ENCODE results near the gene ALAD.

The ALAD gene

GRCh38 chr9:113350937-113351336, 50.1 kb downstream of the ALAD start:
- Histone ChIP-seq H3K27ac (peak overlapping the region; percentile 67), H3K4me2 (peak overlapping the region; percentile 85), H3K4me3 (peak overlapping the region; percentile 79), H3K4me1 (peaks cover 28% of the 10 kb centered on the region), H3K36me3 (peaks cover 10% of the 10 kb centered on the region; the same call in 1 of the 2 replicates), H3K9ac (peak overlapping the region; percentile 13; the same call in 1 of the 2 replicates), H3K9me3 (no peaks in the 10 kb centered on the region), H3K27me3 (peaks cover 20% of the 10 kb centered on the region), H4K20me1 (no peaks in the 10 kb centered on the region)
- no peak for TF ChIP-seq Cebpa-rat (IDR thresholded peaks at IDR 0.05)

- peaks cover 28% of the 10 kb centered on the region for H3K4me1 ChIP-seq
- H3K27ac ChIP-seq, result peak overlapping the region; percentile 67
- no peaks in the 10 kb centered on the region for H4K20me1 ChIP-seq
- H3K9me3 ChIP-seq, result no peaks in the 10 kb centered on the region
- TF ChIP-seq Cebpa-rat (IDR thresholded peaks at IDR 0.05), result no peak
- H3K4me3 ChIP-seq, result peak overlapping the region; percentile 79
- H3K27me3 ChIP-seq, result peaks cover 20% of the 10 kb centered on the region
- peak overlapping the region; percentile 85 for H3K4me2 ChIP-seq
- H3K36me3 ChIP-seq, result peaks cover 2% of the 10 kb centered on the region; the same call in 1 of the 2 replicates
- H3K9ac ChIP-seq, result peak overlapping the region; percentile 76
These were observed 50.9 kb downstream of the ALAD start for GRCh38 chr9:113350107-113350661.

- Histone ChIP-seq H3K9ac (peak within 1 kb of the TSS; percentile 76), H3K27ac (peak within 1 kb of the TSS; percentile 67), H3K4me3 (peak within 1 kb of the TSS; percentile 79)
These were observed 51.5 kb downstream of the ALAD start, which contains the start of gene BSPRY for GRCh38 chr9:113349445-113350094. Gene BSPRY, plus strand, starts transcription at chr9:113349541. Its CDS starts 39 bp downstream, at chr9:113349580.

GRCh38 chr9:113349066-113349444, 52.0 kb downstream of the ALAD start:
- peak overlapping the region; percentile 79 for H3K4me3 ChIP-seq
- H3K4me2 ChIP-seq, result peak overlapping the region; percentile 85
- no peaks in the 10 kb centered on the region for H3K36me3 ChIP-seq
- H4K20me1 ChIP-seq, result no peaks in the 10 kb centered on the region
- TF ChIP-seq Cebpa-rat (IDR thresholded peaks at IDR 0.05), result no peak
- peaks cover 20% of the 10 kb centered on the region for H3K27me3 ChIP-seq
- no peak overlapping the region for H3K27ac ChIP-seq
- peaks cover 34% of the 10 kb centered on the region for H3K4me1 ChIP-seq
- H3K9ac ChIP-seq, result no peak overlapping the region
- no peaks in the 10 kb centered on the region for H3K9me3 ChIP-seq

More at GRCh38 chr9:113349445-113350094, 51.5 kb downstream of the ALAD start, which contains the start of gene BSPRY:
- peaks cover 20% of the 10 kb centered on the region for H3K27me3 ChIP-seq
- H3K36me3 ChIP-seq, result no peaks in the 10 kb centered on the region
- H3K4me2 ChIP-seq, result peak within 1 kb of the TSS; percentile 85
- H3K4me1 ChIP-seq, result peaks cover 29% of the 10 kb centered on the region
- H3K9me3 ChIP-seq, result no peaks in the 10 kb centered on the region
- TF ChIP-seq Cebpa-rat (IDR thresholded peaks at IDR 0.05), result no peak
- H4K20me1 ChIP-seq, result no peaks in the 10 kb centered on the region

- Histone ChIP-seq H3K4me3 (no peak overlapping the region), H3K27me3 (peaks cover 20% of the 10 kb centered on the region), H3K9me3 (no peaks in the 10 kb centered on the region), H3K36me3 (no peaks in the 10 kb centered on the region), H3K4me1 (peaks cover 40% of the 10 kb centered on the region), H3K27ac (no peak overlapping the region), H3K4me2 (no peak overlapping the region), H4K20me1 (no peaks in the 10 kb centered on the region), H3K9ac (no peak overlapping the region)
- no peak for TF ChIP-seq Cebpa-rat (IDR thresholded peaks at IDR 0.05)
These were observed 52.6 kb downstream of the ALAD start for GRCh38 chr9:113348437-113348836.

- Histone ChIP-seq H3K36me3 (no peaks in the 10 kb centered on the region), H3K9me3 (no peaks in the 10 kb centered on the region), H3K27ac (no peak overlapping the region), H3K4me3 (no peak overlapping the region), H3K4me2 (no peak overlapping the region), H3K9ac (no peak overlapping the region), H4K20me1 (no peaks in the 10 kb centered on the region), H3K27me3 (peaks cover 20% of the 10 kb centered on the region), H3K4me1 (peaks cover 25% of the 10 kb centered on the region)
- no peak for TF ChIP-seq Cebpa-rat (IDR thresholded peaks at IDR 0.05)
These were observed 55.4 kb downstream of the ALAD start for GRCh38 chr9:113345671-113346070.

GRCh38 chr9:113345190-113345589, 55.9 kb downstream of the ALAD start:
- no peaks in the 10 kb centered on the region for H3K36me3 ChIP-seq
- no peak overlapping the region for H3K9ac ChIP-seq
- H3K4me1 ChIP-seq, result peaks cover 24% of the 10 kb centered on the region
- H3K4me2 ChIP-seq, result no peak overlapping the region
- no peak overlapping the region for H3K27ac ChIP-seq
- no peak for TF ChIP-seq Cebpa-rat (IDR thresholded peaks at IDR 0.05)
- no peak overlapping the region for H3K4me3 ChIP-seq
- H3K27me3 ChIP-seq, result peaks cover 15% of the 10 kb centered on the region
- no peaks in the 10 kb centered on the region for H4K20me1 ChIP-seq
- H3K9me3 ChIP-seq, result no peaks in the 10 kb centered on the region

GRCh38 chr9:113343732-113344231, 57.3 kb downstream of the ALAD start:
- no peaks in the 10 kb centered on the region for H3K36me3 ChIP-seq
- no peak overlapping the region for H3K4me3 ChIP-seq
- peaks cover 27% of the 10 kb centered on the region for H3K4me1 ChIP-seq
- H3K4me2 ChIP-seq, result peak overlapping the region; percentile 41
- H4K20me1 ChIP-seq, result no peaks in the 10 kb centered on the region
- H3K27ac ChIP-seq, result peak overlapping the region; percentile 50
- H3K9ac ChIP-seq, result no peak overlapping the region
- no peak for TF ChIP-seq Cebpa-rat (IDR thresholded peaks at IDR 0.05)
- no peaks in the 10 kb centered on the region for H3K9me3 ChIP-seq
- peaks cover under 1% of the 10 kb centered on the region; the same call in 1 of the 2 replicates for H3K27me3 ChIP-seq

- H3K27ac ChIP-seq, result no peak overlapping the region
- no peaks in the 10 kb centered on the region for H3K36me3 ChIP-seq
- no peaks in the 10 kb centered on the region for H3K9me3 ChIP-seq
- no peaks in the 10 kb centered on the region for H3K27me3 ChIP-seq
- no peak overlapping the region for H3K4me3 ChIP-seq
- no peaks in the 10 kb centered on the region for H4K20me1 ChIP-seq
- H3K4me2 ChIP-seq, result no peak overlapping the region
- H3K4me1 ChIP-seq, result peaks cover 27% of the 10 kb centered on the region
- H3K9ac ChIP-seq, result no peak overlapping the region
- no peak for TF ChIP-seq Cebpa-rat (IDR thresholded peaks at IDR 0.05)
These were observed 59.2 kb downstream of the ALAD start for GRCh38 chr9:113341712-113342410.
